RWPE2 (cell line): ENCODE results near the gene SMAD7.

ENCODE experiments used
- ATAC-seq: fragments of 200-7000 bp; cut with Tn5 transposase; 3 replicates; pipeline ENCODE4 v1.9.1; 2021; ENCODE audit warnings: low read depth
- DNase-seq: peaks from one replicate; pipeline ENCODE4 v3.0.0-alpha.2; 2020; ENCODE audit warnings: low spot score
- H3K27ac ChIP-seq: fragments of 450-650 bp; 2 replicates; pipeline ENCODE4 v1.5.1; 2017; ENCODE audit warnings: mild to moderate bottlenecking; ENCODE audit not compliant: poor library complexity, severe bottlenecking
- H3K27me3 ChIP-seq: fragments of 250-450 bp; sonication (Bioruptor Pico); 2 replicates; pipeline ENCODE4 v1.5.1; 2021; ENCODE audit warnings: mild to moderate bottlenecking, moderate library complexity; ENCODE audit not compliant: insufficient read depth, poor library complexity, severe bottlenecking
- H3K36me3 ChIP-seq: fragments of 250-450 bp; sonication (Bioruptor Pico); 2 replicates; pipeline ENCODE4 v1.5.1; 2020; ENCODE audit warnings: low read depth, mild to moderate bottlenecking, moderate library complexity
- H3K4me1 ChIP-seq: fragments of 250-450 bp; sonication (Bioruptor Pico); 2 replicates; pipeline ENCODE4 v1.5.1; 2021; ENCODE audit warnings: mild to moderate bottlenecking, moderate library complexity; ENCODE audit not compliant: insufficient read depth, poor library complexity, severe bottlenecking
- H3K4me3 ChIP-seq: fragments of 250-450 bp; sonication (Bioruptor Pico); 2 replicates; pipeline ENCODE4 v1.5.1; 2021; ENCODE audit warnings: mild to moderate bottlenecking, moderate library complexity; ENCODE audit not compliant: severe bottlenecking
- H3K9me3 ChIP-seq: fragments of 250-450 bp; sonication (Bioruptor Pico); 2 replicates; pipeline ENCODE4 v1.5.1; 2021; ENCODE audit warnings: mild to moderate bottlenecking, moderate library complexity; ENCODE audit not compliant: severe bottlenecking
- CTCF ChIP-seq: fragments of 450-650 bp; IDR thresholded peaks from one replicate; pipeline ENCODE4 v1.5.1; 2017; ENCODE audit warnings: mild to moderate bottlenecking, moderate library complexity; ENCODE audit not compliant: poor library complexity, severe bottlenecking

Gene SMAD7

GRCh38 chr18:48944634-48945033 lies 6.1 kb downstream of the SMAD7 start:
- no peaks in the 10 kb centered on the region for H3K27me3 ChIP-seq
- peaks cover 74% of the 10 kb centered on the region for H3K4me1 ChIP-seq
- H3K9me3 ChIP-seq, result no peaks in the 10 kb centered on the region
- ATAC-seq, result no peak
- H3K4me3 ChIP-seq, result no peak overlapping the region
- peaks cover 52% of the 10 kb centered on the region for H3K36me3 ChIP-seq
- no peak for TF ChIP-seq CTCF
- peak overlapping the region; percentile 98 for H3K27ac ChIP-seq
- DNase-seq, result no peak

- no peak for DNase-seq
- Histone ChIP-seq H3K4me3 (no peak overlapping the region), H3K4me1 (peaks cover 76% of the 10 kb centered on the region), H3K27ac (peak overlapping the region; percentile 98), H3K36me3 (peaks cover 52% of the 10 kb centered on the region), H3K9me3 (no peaks in the 10 kb centered on the region), H3K27me3 (no peaks in the 10 kb centered on the region)
- ATAC-seq, result no peak
- no peak for TF ChIP-seq CTCF
These were observed 6.8 kb downstream of the SMAD7 start for GRCh38 chr18:48943736-48944527.

- TF ChIP-seq CTCF, result no peak
- peaks cover 82% of the 10 kb centered on the region for H3K4me1 ChIP-seq
- peak overlapping the region; percentile 98 for H3K27ac ChIP-seq
- H3K27me3 ChIP-seq, result no peaks in the 10 kb centered on the region
- peaks cover 54% of the 10 kb centered on the region for H3K36me3 ChIP-seq
- ATAC-seq (no peak), DNase-seq (no peak)
- no peaks in the 10 kb centered on the region for H3K9me3 ChIP-seq
- H3K4me3 ChIP-seq, result no peak overlapping the region
These were observed 7.4 kb downstream of the SMAD7 start for GRCh38 chr18:48943333-48943732.

GRCh38 chr18:48942554-48943261 lies 8.1 kb downstream of the SMAD7 start:
- H3K4me3 ChIP-seq, result no peak overlapping the region
- no peak for TF ChIP-seq CTCF
- H3K27ac ChIP-seq, result peak overlapping the region; percentile 98
- DNase-seq (peak; percentile 92), ATAC-seq (peak; percentile 86)
- peaks cover 88% of the 10 kb centered on the region for H3K4me1 ChIP-seq
- H3K36me3 ChIP-seq, result peaks cover 51% of the 10 kb centered on the region
- H3K27me3 ChIP-seq, result no peaks in the 10 kb centered on the region
- H3K9me3 ChIP-seq, result no peaks in the 10 kb centered on the region
